A549 treated with CpdA at 1 μM for 4 hours (cell line): ENCODE results near the gene MAP2K1. TPM values are rescaled to one million over a fixed set of nuclear protein-coding genes. Genes with fewer than 3 reads are reported as not detected.

ENCODE experiments used
- total RNA-seq: library from RNA; stranded (reverse); fragments of 200-300 nt; extraction: Qiagen RNA extraction; gene quantifications from 5 replicates; pipeline ENCODE4 v1.2.3, GENCODE V29; 2022; ENCODE audit warnings: low read depth

Gene MAP2K1
- 73.0 to 113 TPM (median 94.5 TPM) in 5 replicates for total RNA-seq

GRCh38 chr15:66386204-66387123 lies at the start of gene MAP2K1:
MAP2K1 (plus strand) TSS chr15:66386912; CDS start chr15:66387348, 436 bp downstream.

GRCh38 chr15:66356359-66357236 lies 30.1 kb upstream of the MAP2K1 start, which contains the start of gene TIPIN:
TIPIN (minus strand) TSS chr15:66356685; CDS start chr15:66352947, 3,738 bp downstream.

GRCh38 chr15:66497502-66498455 lies 111.1 kb downstream of the MAP2K1 start, which contains the start of gene SNAPC5:
SNAPC5 (minus strand) TSS chr15:66497762; CDS start chr15:66497731, 31 bp downstream.

GRCh38 chr15:66504563-66505429 lies 118.1 kb downstream of the MAP2K1 start, which contains the start of the genes RPL4 and ZWILCH:
RPL4 (minus strand) TSS chr15:66504855; CDS start chr15:66504790, 65 bp downstream.
ZWILCH (plus strand) TSS chr15:66505326; CDS start chr15:66505339, 13 bp downstream.

Other genes starting within 250 kb of the MAP2K1 start
- 0.34 to 0.98 TPM (median 0.67 TPM) in 5 replicates for gene MEGF11, start 133.2 kb upstream of the MAP2K1 start, total RNA-seq
- gene DIS3L, start 93.3 kb upstream of the MAP2K1 start, total RNA-seq = 29.2 to 40.3 TPM (median 34.5 TPM) in 5 replicates
- 23.3 to 29.7 TPM (median 26.1 TPM) in 5 replicates for gene TIPIN, start 30.2 kb upstream of the MAP2K1 start, total RNA-seq
- gene SNAPC5, start 110.8 kb downstream of the MAP2K1 start, total RNA-seq = 45.3 to 67.0 TPM (median 51.6 TPM) in 5 replicates
- gene RPL4, start 117.9 kb downstream of the MAP2K1 start, total RNA-seq = 5,132 to 6,005 TPM (median 5,362 TPM) in 5 replicates
- 37.8 to 41.9 TPM (median 40.1 TPM) in 5 replicates for gene ZWILCH, start 118.4 kb downstream of the MAP2K1 start, total RNA-seq
- 0.03 to 0.14 TPM (median 0.08 TPM) in 3 of 5 replicates, not detected in the others for gene LCTL, start 179.1 kb downstream of the MAP2K1 start, total RNA-seq